Measurements from ENCODE around the gene HK2.
"Not testable (repeated sequence)": the region's sequence is repeated elsewhere in the genome, so short reads cannot be mapped to it uniquely, and the experiment has no call there.

Gene HK2

DNA sequence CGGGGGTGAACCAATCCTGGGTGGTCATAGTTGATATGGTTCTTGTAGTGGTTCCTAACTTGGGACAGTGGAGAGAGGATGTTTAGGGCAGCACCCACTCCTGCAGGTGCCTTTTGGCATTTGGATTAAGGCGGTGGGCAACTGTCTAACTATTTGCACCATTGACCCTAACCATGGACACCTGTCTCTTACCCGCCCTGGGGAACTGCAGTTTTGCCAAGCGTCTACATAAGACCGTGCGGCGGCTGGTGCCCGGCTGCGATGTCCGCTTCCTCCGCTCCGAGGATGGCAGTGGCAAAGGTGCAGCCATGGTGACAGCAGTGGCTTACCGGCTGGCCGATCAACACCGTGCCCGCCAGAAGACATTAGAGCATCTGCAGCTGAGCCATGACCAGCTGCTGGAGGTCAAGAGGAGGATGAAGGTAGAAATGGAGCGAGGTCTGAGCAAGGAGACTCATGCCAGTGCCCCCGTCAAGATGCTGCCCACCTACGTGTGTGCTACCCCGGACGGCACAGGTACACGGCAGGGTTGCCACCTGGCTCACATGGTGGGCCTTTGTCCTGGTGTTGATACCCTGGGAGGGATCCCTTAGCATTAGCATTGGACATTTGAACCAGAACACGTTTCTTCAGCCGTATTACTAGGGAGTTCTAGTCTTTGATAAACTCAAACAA, 46.3 kb downstream of the HK2 start:
- DNase-seq = no peak

DNA sequence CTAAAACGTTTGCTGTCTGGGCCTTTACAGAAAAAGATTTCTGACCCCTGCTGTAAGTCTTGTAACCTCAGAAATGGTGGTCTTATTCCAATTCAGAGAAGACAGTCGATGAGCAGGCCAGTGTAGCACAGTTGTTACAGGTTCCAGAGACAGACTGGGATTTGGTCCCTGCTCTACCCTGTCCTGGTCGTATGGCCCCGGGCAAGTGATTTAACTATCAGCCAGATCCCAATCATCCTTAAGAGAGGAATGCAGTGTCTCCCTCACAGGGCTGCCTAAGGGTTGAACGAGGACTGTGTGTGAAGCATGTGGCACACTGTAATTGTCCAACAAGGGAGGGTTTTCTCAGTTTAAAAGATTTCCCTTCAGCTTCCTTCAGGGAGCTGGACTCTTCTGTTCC, 47.2 kb downstream of the HK2 start:
- no peak for DNase-seq

DNA sequence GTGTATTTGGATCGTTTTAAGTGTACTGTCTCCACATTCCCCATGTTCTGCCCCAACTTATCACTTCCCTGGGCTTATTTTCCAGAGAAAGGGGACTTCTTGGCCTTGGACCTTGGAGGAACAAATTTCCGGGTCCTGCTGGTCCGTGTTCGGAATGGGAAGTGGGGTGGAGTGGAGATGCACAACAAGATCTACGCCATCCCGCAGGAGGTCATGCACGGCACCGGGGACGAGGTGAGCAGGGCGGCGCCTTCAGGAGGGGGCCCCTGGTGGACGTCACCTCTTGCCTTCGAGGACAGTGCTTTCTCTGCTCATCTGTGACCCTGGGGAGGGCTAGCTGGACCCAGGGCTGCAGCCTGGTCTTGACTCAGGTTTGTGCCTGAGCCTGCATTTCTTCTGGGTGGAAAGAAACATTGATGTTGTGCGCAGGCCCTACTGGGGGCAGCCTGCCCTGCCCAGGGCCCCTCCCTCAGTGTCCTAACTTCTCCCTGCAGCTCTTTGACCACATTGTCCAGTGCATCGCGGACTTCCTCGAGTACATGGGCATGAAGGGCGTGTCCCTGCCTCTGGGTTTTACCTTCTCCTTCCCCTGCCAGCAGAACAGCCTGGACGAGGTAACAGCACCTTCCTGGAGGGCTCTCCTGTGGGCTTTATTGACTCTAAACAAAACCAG, 47.8 kb downstream of the HK2 start:
- no peak for DNase-seq

DNA sequence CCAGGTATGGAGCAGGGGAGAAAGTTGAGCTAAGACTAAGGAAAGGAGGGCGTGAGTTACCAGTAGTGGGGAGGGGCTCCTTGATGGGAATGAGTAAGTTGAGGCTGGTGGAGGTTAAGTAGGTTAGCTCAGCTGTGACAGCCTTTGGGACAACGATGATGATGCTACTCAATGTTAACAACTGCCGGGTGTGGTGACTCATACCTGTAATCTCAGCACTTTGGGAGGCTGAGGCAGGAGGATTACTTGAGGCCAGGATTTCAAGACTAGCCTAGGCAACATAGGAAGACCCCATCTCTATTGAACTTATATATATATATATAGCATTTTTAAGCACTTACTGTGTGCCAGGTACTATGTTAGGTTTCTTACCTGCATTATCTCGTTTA, 48.4 kb downstream of the HK2 start:
- DNase-seq = no peak

DNA sequence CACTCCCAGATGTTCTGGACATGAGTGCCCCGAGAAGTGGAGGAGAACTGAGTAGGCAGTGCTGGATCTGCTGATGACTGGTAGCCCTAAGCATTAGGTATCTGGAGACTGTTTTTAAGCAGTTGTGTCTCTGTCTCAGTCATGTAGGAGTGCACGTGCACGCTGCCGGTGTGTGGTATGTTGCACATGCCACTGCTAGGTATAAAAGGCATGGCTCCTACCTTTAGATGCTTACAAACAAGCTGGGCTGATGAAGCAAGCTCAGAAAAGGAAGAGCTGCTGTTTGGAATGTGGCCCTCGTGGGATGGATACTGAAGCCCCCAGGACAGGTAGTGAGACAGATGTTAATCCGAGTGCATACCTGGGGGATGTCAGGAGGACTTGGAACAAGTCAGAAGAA, 49.1 kb downstream of the HK2 start:
- DNase-seq = no peak

DNA sequence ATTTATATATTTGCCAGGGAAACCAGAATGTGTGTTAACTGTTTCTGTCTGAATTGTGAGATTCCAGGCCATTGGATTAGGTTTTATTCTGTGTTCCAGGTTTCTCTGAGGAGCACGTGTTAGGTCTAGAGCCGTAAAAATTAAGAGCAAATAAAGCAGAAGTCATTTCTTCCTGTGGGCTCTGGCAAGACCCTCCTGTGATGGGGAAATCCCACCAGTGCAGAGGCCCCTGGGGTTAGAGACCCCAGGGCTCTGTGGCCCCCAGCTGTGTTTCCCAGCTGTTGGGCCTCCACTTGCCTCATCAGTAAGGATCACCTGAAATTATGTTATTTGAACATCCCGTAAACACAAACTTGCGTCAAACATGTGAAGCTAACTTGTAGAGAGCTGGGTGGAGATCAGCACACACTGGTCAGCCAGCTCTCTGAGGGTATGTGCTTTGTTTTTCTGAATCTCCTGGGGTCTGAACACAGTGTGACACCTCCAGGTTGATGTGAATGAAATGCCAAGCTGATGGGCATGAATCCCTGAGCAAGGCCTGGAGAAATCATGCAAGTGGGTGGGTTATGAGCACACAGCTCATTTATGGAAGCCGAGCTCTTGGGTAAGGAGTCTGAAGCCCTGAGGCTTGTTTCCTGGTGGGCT, 50.3 kb downstream of the HK2 start:
- DNase-seq = no peak

DNA sequence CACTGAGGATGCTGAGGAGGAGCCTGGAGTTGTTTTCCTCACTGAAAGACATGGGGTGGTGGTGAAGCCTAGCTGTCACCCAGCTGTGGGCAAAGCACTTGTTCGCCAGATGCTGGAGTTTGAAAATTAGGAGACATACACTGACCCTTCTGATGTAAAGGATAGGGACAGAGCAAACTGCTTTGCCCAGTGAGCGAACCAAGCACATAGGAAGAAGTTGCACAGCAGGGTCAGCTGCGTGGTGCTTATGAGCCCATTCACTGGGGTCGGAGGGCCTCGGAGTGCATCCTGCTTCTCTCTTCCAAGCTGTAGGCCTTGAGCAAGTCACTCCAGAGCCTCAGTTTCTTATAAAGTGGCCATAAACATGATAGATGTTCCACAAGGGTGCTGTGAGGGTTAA, 50.9 kb downstream of the HK2 start:
- DNase-seq = no peak

DNA sequence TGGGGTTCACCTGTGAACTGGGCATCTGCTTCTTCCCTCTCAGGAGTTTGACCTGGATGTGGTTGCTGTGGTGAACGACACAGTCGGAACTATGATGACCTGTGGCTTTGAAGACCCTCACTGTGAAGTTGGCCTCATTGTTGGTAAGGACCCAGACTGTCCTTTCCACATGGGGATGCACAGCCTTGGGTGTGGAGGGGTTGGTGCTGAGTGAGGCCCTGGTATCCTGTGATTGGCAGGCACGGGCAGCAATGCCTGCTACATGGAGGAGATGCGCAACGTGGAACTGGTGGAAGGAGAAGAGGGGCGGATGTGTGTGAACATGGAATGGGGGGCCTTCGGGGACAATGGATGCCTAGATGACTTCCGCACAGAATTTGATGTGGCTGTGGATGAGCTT, 52.3 kb downstream of the HK2 start:
- no peak for DNase-seq

DNA sequence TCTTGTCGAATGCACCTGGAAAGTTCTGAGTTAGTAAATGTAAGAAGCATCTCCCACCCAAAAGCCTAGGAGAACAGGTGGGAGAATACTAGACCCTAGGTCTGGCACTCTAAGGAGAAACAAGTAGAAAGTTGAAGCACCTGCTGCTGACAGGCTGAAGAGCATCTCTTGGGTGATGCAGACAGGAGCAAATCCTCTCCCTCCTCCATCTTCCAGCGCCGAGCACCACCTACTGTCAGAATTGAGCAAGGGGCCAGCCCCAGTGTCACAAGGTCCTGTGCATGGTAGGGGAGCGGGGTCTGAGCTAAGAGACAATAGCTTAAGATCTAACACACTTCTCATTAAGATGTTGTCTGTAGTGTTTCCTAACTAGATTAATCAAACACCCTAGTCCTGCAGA, 52.9 kb downstream of the HK2 start:
- DNase-seq = no peak

DNA sequence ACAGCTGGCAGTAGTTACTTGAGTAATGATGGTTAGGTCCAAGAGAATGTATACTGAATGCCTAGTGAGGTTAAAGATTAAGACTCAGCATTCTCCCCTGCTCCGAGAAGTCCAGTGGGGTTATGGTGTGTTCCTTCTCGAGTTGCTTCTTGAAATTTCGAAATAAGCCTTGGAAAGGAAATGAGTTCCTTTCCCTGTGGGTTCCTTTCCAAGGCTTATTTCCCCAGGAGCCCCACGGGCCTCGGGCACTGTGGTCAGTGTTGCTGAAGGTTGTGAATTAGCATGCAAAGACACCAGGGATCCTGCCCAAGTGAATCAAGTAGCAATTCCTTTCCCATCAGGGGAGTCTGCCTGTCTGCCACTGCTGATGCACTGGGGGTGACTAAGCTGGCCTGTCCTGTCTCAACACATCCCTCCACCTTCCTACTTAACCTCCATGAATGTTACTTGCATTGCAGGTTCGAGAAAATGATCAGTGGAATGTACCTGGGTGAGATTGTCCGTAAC, 53.6 kb downstream of the HK2 start:
- DNase-seq = no peak

DNA sequence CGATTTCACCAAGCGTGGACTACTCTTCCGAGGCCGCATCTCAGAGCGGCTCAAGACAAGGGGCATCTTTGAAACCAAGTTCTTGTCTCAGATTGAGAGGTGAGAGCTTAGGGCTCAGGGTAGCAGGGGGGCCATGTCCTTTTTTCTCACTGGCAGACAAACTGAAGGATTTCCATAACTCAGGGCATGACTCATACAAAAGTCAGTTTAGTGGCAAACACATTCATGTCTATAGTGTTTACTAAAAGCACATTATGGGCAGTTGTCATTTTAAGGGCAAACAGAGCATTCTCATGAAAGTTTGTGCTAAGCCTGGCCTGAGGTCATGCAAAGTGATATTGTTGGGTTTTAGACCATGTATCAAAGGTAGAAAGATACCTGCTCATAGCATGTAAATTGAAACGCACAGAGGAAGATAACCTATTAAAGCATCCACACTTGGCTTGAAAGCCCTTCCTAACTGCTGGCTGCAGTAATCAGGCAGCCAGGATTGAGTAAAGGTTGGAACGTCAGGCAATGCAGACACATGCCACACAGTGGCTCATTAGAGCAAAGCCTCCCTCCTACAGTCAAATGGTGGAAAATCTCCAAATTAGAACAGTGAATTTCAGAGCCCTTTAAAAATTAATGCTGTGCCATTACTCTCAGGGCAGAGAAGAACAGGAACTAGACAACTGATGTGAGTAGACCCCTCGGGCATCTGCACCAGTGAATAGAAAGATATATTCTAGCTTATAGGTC, 54.2 kb downstream of the HK2 start:
- DNase-seq = no peak

DNA sequence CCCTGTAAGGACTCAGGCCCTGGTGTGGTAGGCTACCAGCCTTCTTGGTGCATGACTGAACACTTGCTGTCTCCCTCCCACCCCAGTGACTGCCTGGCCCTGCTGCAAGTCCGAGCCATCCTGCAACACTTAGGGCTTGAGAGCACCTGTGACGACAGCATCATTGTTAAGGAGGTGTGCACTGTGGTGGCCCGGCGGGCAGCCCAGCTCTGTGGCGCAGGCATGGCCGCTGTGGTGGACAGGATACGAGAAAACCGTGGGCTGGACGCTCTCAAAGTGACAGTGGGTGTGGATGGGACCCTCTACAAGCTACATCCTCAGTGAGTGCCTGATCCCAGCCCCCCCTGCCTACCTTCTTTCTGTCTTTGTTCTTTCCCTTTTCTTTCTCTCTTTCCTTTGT, 55.2 kb downstream of the HK2 start:
- DNase-seq = no peak

DNA sequence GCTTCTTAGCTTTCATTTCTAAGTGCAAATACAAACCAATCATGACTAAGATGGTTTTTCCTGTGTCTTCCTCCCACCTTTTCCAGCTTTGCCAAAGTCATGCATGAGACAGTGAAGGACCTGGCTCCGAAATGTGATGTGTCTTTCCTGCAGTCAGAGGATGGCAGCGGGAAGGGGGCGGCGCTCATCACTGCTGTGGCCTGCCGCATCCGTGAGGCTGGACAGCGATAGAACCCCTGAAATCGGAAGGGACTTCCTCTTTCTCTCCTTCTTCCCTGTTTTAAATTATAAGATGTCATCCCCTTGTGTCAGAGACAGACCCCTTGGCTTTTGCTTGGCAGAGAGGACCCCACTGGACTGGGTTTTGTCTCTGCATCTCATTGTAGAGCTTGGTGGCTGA, 56.8 kb downstream of the HK2 start:
- no peak for DNase-seq

DNA sequence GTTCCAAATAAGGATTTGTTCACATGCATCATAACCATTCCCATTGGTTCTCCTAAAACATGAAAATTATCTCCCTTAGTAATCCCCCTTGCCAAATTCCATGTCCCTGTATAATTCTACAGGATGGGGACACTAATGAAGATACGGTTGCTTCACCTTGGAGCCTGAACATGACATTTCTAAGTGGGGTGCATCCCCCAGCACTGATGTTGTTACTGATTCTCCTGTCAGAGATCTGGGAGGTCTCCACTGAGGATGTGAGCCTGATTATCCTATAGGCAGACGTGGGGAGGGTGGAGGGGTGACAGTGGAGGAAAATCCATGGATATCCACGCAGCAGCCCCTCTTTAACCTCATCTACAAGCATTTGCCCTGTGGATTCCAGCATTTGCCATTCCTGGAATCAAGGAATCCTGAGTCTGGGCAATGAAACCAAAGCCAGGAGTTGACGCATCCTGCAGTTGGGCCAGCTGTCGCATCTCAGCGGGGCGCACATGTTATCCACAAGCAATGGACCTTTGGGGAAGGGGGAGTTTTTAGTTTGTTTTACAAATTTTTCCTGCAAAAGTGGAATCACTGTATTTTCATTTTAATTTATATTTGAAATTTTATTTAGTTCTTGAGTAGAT, 57.3 kb downstream of the HK2 start:
- no peak for DNase-seq

DNA sequence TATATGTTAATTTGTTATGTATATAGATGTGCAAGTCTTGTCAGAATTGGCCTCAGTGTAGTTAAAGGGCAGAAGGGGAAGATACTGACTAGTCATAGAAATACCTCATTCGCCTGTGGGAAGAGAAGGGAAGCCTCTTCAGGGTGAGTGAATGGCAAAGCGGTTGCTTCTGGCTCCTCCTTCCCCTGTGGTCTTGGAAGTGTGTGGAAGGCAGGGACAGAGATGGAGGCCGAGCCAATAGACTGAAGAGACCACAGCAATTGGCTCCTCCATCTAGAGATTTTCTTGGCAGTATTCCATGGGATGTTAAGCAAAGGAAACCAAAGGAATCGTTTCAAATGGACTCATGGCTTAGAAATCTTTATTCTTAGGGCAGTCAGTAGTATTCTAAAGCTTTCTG, 57.9 kb downstream of the HK2 start:
- DNase-seq = not testable (repeated sequence)

DNA sequence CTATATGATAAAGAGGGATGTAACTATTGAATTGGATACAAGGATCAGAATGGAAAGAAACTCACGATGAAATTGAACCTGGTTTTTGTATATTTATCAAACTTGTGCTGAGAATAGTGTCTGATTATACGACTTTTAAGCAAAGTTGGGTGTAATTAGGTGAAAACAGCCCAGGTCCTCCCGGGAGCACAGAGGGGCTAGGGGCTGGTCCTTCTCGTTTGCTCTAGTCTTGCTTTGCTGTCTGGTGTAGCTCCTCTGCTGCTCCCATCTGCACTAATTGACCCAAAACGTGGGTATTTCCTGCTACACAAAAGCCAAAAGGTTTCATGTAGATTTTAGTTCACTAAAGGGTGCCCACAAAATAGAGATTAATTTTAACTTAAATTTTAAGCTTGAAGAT, 58.7 kb downstream of the HK2 start:
- no peak for DNase-seq

DNA sequence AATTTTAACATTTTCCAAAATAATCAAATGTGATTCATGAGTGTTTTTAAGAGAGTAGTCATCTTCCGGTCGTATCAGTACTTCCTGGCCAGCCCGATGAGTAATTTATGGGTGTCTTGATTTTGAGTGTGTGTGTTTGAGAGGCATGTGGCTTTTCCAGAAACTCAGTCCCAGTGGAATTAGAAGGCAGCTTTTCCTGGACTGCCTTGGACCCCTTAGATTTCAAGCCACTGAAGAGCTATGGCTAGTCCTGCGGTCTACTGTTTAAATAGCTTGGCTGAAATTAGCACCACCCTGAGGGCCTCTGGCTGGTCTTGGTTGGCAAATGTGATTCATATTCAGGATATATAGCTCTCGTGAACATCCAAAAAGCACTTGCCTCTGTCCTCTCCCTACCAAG, 59.4 kb downstream of the HK2 start:
- no peak for DNase-seq

DNA sequence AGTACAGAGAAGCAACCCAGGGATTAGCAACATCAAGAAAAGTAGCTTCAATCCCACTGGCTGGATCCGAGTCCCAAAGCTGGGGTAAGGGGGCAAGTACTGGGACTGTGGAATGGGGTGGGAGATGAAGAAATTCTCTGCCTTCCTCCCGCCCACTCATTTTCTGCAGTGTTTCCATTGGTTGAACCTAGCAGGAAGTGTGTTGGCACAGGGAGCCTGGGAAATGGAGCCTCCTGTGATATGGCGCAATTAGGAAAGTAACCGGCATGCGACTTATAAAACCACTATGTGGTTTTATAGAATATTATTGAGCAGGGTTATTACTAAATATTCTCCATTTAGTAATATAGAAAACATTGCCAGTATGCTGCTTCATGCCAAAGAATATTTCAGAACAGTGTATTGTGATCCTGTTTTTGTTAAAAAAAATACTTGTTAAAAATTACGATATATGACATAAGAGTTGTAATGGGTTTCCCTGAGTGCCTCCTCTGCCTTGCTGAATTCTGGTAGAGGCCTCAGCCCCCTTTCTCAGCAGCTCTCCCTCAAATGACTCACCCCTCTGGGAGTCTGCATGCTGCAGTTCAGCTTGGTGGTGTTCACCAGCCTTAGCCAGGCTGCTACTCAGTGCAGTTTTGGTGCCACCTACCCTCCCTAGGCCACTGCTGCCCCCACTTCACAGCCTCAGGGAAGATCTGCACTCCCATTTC, 60.5 kb downstream of the HK2 start:
- no peak for DNase-seq

DNA sequence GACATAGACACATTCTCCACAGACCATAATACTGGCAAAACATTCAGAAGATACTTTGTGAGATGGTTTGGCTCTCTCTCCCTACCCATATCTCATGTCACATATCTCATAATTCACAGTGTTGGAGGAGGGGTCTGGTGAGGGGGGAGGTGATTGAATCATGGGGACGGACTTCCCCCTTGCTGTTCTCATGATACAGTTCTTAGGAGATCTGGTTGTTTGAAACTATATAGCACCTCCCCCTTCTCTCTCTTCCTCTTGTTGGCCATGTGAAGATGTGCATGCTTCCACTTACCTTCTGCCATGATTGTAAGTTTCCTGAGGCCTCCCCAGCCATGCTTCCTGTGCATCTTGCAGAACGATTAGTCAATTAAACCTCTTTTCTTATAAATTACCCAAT, 61.1 kb downstream of the HK2 start:
- DNase-seq = no peak

DNA sequence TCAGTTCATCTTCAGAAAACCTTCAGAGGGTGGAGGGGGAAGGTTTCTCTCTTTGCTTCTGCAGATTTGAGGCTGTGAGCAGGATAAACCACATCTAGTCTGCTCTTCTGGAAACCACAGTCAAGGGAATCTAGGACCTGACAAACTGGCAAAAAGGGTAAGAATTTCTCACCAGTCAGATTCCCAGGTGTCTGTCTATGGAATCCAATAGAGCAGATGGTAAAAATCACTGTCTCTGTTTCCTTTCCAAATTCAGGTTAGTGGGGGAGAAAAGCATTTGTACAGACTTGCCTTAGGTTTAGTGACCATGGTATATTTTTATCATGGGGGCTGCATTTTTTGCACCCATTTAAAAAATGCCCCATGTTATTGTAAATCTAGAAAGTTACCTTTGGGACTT, 62.3 kb downstream of the HK2 start:
- no peak for DNase-seq

DNA sequence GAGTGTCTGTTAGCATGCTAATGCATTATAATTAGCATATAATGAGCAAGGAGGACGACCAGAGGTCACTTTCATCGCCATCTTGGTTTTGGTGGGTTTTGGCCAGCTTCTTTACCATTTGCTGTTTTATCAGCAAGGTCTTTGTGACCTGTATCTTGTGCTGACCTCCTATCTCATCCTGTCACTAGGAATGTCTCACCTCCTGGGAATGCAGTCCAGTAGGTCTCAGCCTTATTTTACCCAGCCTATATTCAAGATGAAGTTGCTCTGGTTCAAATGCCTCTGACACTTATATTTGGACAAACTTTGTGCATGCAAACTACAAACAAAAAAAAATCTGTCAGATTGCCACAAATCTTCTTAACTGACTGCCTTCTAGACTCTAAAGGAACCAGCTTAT, 66.3 kb downstream of the HK2 start:
- not testable (repeated sequence) for DNase-seq

DNA sequence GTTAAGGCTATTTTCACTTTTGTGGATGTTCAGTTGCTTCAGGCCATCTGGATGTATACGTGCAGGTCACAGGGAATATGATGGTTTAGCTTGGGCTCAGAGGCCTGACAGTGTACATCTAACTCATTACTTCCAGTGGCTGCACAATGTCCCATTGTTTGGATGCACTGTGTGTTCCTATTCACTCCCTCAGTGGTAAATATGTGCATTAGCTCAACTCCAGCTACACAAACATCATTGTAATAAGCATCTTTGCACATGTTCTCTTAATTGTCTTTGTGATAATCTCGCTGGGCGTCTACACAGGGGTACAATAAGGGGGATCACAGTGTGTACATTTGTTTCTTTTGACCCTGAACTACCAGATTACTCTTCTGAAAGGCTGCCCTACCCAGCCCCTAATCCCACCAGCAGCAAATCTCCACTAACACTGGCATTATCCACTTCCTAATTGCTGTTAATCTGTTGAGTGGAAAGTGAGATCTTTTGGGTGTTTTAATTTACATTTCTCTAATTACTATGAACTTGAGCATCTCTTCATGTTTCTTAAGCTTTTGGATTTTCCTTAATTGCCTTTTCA, 68.4 kb downstream of the HK2 start:
- DNase-seq = no peak
